ENCODE results near the gene INSYN2B.
"Not testable (repeated sequence)": the region's sequence is repeated elsewhere in the genome, so short reads cannot be mapped to it uniquely, and the experiment has no call there.

INSYN2B gene

DNA sequence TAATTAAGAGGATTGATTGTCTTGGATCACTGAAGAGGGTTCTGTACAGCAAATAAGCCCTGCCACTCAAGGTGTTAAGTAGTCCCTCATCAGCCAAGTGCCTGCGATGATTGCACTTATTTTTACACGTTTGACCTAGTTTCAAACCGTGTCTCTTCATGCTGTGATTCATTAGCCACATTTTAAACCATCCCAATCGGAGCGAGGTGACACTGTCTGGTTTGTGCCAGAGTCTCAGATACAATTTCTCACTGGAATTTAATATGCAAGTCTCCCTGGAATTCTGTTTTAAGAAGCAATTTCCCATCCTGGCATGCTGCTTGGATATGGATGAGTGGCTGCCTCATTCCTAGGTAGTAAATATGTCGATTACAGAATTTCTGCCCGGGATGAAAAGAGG is 1.6 kb downstream of the INSYN2B start:
- in situ Hi-C loops (cut with HindIII; ENCODE audit: low pct_ligation_motif_present, low pct_unique_long_range_greater_than_20kb, low sequenced_read_pairs) = no loop called here
- DNase-seq = peak; percentile 33

DNA sequence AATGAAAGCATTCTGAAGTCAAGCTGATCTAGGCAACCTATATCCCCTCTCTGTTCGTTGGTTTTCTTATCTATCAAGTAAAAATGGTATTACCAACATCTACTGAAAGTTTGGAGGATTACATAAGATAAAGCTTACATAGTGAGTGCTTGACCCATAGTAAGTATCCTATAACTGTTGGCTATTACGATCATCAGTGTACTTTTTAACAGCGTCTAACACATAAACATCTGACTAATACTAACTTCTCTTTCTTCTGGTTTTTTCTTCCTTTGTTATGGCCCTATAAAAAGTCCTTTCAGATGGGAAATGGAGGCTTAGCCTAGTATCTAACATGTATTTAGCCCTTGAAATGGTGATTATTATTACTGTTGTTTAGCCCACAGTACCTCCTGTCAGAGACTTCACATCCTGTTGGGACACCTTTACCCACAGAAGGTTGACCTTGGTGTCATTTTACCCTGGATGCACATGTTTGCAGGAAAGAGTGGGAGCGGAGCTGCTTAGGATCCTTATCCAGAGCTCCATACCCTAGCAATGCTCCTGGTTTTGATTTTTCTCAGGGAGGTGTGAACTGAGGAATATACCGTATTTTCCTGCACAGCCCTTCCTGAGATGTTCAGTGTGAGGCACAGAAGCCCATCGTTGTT is 6.0 kb downstream of the INSYN2B start:
- in situ Hi-C loops (cut with HindIII; ENCODE audit: low pct_ligation_motif_present, low pct_unique_long_range_greater_than_20kb, low sequenced_read_pairs) = no loop called here
- no peak for DNase-seq

DNA sequence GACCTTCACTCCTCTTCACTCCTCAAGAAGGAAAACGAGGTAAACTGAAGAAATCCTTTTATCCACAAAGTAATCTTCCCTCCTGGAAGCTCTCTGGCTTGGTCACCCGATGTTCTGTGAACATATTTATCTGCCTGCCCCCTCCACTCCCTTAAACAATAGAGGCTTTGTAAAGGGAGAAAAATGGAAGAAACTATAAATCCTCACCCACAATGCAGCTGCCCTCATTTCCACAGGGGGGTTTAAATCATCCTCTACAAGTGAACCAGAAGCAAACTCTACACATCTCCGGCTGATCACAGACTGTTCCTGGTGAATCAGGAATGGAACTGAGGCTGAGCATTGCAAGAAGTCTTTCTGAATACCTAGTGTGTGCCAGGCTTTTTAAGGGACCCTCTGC is 7.2 kb downstream of the INSYN2B start:
- DNase-seq = no peak
- in situ Hi-C loops (cut with HindIII; ENCODE audit: low pct_ligation_motif_present, low pct_unique_long_range_greater_than_20kb, low sequenced_read_pairs) = no loop called here

DNA sequence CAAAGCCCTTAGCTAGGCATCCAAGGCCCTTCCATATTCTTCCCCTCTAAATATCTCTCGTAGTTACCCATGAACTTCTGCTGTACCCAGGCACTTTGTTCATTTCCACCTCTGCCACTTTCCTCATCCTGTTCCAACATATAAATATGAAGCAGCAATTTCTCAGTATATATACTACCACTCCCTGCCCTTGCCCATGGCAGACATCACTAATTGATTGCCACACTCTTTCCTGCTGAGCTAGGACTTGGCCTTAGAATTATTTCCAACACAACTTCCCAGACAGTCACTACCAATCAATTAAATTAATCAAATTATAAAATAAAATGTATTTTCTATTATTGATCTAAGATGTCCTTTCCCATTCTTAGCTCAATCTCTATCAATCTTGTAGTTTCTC is 8.5 kb downstream of the INSYN2B start:
- in situ Hi-C loops (cut with HindIII; ENCODE audit: low pct_ligation_motif_present, low pct_unique_long_range_greater_than_20kb, low sequenced_read_pairs) = no loop called here
- no peak for DNase-seq

DNA sequence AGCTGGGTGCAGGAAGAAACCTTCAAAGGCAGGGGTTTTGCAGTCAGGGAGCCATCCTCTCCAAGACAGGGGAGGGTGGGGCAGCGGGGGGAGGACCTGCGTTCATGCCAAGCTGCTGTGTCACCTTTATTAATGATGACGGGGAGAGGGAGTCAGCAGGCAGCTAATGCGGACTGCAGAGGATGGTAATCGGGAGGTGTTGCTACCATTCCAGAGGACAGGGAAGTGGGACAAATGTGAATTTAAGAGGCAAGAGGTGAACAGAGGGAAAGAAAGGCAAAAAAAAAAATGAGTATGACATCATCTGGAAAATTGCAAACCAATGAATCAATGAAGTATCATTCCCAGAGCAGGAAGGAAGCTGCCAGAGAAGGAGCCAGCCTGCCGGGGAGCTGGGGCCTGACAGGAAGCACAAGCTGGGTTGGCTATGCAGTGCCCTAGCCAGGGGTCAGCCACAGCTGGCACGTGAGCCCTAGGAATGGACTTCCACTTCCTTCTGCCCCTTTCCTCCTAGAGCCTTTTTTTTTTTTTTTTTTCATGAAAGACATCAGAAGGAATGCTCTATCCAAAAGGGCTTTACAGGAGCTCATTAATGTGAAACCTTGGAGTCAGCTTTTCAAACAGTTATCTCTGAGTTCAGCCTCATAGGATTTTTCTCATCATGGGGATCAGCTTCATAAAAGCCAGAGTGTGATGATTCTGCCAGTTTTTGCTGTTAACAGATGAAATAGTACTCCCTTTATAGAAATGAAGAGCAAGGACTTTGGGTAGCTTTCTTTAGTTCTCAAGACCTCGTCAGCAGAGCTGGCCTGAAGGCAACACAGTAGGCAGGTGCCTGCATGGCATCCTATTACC is 9.2 kb downstream of the INSYN2B start:
- in situ Hi-C loops (cut with HindIII; ENCODE audit: low pct_ligation_motif_present, low pct_unique_long_range_greater_than_20kb, low sequenced_read_pairs) = no loop called here
- DNase-seq = peak; percentile 68

DNA sequence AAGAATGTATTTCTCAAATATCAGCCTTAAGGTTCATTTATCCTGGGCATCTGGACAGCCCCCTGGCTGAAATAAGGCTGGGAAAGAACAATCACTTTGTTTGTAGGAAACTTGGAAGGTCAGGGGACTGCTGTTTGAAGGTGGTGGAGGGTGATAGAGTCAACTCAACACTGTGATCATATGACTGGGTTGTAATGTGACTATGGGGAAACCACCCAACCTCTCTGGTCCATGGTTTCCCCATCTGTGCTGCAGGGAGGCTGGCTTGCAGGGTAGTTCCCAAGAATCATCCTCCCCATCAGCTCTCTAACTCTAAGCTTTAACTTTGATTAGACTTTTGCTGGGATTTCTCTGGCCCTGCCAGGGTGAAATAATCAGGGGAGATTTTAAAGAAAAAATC is 10.0 kb downstream of the INSYN2B start:
- in situ Hi-C loops (cut with HindIII; ENCODE audit: low pct_ligation_motif_present, low pct_unique_long_range_greater_than_20kb, low sequenced_read_pairs) = no loop called here
- no peak for DNase-seq

DNA sequence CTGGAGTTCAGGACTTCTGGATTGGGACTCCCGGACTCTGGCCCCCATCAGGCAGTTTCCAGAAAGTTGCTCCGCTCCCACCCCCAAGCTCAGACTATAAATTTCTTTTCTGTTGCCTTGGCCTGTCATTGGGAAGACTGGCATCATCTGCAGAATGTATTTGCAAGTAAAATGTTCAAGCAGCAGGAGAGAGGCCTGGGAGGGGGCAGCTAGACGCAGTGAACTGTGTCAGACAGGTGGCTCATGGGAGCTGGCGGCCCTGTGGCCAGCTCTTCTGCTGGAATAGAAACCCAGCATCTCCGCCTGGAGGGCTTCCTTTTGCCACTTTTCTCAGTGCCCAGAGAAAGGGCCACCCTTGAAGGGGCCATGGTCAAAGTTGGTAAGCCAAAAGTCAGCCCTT is 16.0 kb downstream of the INSYN2B start:
- in situ Hi-C loops (cut with HindIII; ENCODE audit: low pct_ligation_motif_present, low pct_unique_long_range_greater_than_20kb, low sequenced_read_pairs) = no loop called here
- DNase-seq = no peak

DNA sequence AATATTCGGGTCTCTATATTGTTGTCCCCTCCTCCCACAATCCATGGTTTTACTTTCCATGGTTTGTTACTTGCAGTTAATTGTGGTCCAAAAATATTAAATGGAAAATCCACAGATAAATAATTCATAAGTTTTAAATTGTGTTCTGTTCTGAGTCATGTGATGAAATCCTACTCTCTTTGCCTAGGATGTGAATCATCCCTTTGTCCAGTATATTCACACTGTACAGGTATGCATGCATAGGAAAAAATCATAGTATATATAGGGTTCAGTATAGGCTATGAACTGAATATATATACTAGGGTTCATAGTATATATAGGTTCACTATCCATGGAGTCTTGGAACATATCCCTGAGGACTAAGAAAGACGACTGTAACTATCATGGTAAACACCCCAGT is 19.6 kb downstream of the INSYN2B start:
- in situ Hi-C loops (cut with HindIII; ENCODE audit: low pct_ligation_motif_present, low pct_unique_long_range_greater_than_20kb, low sequenced_read_pairs) = no loop called here

DNA sequence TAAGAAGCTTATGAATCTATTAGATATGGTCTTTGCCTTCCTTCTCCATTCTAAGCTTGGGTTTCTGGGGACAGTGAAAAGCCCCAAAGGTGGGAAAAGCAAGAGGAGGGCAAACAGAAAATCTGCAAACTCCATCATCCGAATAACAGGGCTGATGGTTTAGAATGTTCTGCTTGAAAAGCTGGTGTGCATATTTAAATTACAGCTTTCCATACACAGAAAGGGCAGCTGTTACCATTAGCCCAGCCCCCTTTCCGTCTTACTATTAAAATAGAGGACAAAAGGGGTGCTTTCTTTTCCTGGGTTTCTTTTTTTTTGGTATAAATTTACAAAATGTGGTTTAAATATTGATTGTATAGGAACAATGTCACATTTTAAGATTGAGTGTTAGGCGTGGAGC is 22.0 kb downstream of the INSYN2B start:
- no peak for DNase-seq
- in situ Hi-C loops (cut with HindIII; ENCODE audit: low pct_ligation_motif_present, low pct_unique_long_range_greater_than_20kb, low sequenced_read_pairs) = no loop called here

More for the DNA sequence above, 19.6 kb downstream of the INSYN2B start:
- no peak for DNase-seq

DNA sequence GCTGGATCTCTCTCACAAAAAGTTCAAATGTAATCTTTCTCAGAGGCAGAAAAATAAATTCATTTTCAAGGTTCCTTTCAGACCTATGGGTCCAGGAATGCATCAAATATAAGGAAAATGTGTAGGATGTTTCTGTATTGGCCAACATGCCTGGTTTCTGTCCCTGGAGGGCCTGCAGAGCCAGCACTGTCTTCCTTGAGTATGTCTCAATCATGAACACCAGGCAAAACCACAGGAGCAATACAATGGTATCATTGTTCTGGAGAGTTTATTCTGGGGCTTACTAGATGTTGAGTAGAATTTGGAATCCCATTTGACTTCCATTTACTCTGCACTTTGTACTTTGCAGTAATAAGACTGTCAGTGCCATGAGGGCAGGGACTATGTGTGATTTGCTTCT is 23.5 kb downstream of the INSYN2B start:
- in situ Hi-C loops (cut with HindIII; ENCODE audit: low pct_ligation_motif_present, low pct_unique_long_range_greater_than_20kb, low sequenced_read_pairs) = no loop called here

DNA sequence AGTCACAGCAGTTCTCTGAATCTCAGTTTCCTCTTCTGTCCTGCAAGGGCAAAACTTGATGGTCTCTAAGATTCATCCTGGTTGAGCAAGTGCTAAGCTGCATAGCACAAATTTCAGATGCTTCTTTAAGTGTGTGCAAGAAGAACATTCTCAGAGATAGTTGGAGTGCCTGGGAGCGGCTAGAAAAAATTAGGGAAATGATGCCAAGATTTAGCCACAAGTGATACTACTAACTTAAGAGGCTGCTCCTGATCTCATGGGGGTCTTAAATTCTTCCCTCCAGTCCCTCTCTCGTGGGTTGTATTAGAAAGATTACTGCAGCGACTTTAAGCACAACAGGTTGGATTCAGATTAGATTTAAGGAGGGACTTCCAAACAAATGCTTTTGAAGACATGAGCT is 24.2 kb downstream of the INSYN2B start:
- in situ Hi-C loops (cut with HindIII; ENCODE audit: low pct_ligation_motif_present, low pct_unique_long_range_greater_than_20kb, low sequenced_read_pairs) = no loop called here
- DNase-seq = no peak

More for the DNA sequence above, 23.5 kb downstream of the INSYN2B start:
- DNase-seq = no peak

DNA sequence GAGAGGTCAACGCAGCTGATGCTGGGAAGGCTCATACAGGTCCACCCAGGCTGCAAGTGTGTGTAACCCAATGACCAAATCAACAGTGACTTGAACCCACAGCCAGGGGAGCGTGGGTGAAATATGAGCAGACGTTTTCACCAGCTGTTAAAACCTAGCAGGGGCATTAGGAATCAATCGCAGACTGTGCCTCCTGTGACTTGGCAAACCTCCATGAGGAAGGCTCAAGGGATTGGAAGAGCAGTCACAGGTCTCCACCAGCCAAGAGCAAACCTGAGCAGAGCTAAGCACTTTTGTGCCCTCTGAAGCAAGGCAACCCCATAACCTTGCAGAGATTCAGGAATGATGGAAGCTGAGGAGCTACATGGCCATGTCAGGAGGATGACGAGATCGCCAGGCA is 25.5 kb downstream of the INSYN2B start:
- in situ Hi-C loops (cut with HindIII; ENCODE audit: low pct_ligation_motif_present, low pct_unique_long_range_greater_than_20kb, low sequenced_read_pairs) = no loop called here
- DNase-seq = no peak

DNA sequence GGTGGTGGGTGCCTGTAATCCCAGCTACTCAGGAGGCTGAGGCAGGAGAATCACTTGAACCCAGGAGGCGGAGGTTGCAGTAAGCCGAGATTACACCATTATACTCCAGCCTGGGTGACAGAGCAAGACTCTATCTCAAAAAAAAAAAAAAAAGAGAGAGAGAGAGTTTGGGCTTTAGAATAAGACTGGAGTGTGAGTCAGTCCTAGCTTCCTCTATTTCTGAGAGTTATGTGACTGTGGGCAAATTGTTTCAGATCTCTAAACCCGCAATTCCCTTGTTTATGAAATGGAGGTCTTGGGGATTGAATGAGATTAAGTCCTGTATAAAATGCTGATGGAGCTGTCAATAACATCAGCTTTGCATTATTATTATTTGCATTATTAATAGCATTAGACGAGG is 27.1 kb downstream of the INSYN2B start:
- in situ Hi-C loops (cut with HindIII; ENCODE audit: low pct_ligation_motif_present, low pct_unique_long_range_greater_than_20kb, low sequenced_read_pairs); DNase-seq: not testable (repeated sequence)

DNA sequence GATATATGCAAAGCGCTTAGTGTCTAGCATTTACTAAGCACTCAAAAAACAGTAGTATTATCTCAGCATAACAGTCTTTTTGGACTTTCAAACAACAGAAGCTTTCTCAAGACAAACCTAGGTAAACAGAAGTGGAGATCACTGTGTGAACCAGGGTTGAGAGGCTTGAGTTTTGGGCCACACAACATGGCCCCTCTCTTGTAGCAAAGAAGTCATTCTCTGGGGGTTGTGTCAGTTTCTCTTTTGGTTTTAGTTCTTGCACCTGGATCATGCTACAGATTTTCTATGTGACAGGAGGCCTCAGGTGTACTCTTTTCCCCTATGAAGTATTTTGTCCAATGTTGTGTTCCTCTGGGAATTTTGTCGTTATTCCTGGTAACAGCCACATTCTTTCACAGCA is 30.0 kb downstream of the INSYN2B start:
- in situ Hi-C loops (cut with HindIII; ENCODE audit: low pct_ligation_motif_present, low pct_unique_long_range_greater_than_20kb, low sequenced_read_pairs) = no loop called here

DNA sequence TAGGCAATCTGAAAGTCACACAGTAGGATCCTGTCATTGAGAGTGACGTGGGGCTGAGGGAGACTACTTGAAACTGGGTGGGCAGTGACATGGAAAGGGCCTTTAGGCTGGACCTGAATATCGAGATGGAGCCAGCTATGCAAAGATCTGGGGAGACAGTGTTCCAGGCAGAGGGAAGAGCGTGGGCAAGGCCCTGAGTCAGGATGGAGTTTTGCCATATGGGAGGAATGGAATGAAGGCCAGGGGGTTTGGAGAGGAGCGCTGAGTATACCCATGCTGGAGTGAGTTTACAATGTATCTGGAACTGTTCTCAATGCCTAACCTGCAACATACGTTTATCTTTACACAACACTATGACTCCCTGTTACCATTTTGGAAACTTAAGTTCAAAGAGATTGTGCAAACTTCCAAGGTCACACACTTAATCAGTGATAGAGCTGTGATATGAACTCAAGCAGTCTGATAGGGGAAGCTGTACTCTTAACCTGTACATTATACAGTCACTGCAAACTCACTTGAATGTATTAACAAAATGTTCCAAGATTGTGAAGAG is 33.5 kb downstream of the INSYN2B start:
- in situ Hi-C loops (cut with HindIII; ENCODE audit: low pct_ligation_motif_present, low pct_unique_long_range_greater_than_20kb, low sequenced_read_pairs) = no loop called here
- no peak for DNase-seq

More for the DNA sequence above, 30.0 kb downstream of the INSYN2B start:
- no peak for DNase-seq

DNA sequence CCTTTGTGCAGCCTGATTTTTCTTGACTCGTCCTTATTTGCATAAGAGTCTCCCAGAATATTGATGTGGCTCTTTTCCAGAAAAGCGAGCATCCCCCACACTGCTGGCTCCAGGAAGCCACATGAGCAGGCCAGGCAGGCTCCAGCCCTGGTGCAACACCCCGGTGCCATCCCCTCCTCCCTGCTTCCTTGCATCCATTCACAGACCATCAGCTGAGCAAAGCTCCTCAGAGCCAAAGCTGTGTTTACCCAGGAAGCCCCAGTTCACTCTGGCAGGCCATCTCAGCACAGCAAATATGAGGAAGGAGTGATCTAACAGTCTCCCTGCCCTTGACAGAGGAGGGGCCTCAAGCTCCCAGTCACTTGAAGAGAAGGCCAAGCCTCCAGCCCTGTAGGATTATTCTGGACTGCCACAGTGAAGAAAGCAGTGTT is 34.4 kb downstream of the INSYN2B start:
- in situ Hi-C loops (cut with HindIII; ENCODE audit: low pct_ligation_motif_present, low pct_unique_long_range_greater_than_20kb, low sequenced_read_pairs) = no loop called here

DNA sequence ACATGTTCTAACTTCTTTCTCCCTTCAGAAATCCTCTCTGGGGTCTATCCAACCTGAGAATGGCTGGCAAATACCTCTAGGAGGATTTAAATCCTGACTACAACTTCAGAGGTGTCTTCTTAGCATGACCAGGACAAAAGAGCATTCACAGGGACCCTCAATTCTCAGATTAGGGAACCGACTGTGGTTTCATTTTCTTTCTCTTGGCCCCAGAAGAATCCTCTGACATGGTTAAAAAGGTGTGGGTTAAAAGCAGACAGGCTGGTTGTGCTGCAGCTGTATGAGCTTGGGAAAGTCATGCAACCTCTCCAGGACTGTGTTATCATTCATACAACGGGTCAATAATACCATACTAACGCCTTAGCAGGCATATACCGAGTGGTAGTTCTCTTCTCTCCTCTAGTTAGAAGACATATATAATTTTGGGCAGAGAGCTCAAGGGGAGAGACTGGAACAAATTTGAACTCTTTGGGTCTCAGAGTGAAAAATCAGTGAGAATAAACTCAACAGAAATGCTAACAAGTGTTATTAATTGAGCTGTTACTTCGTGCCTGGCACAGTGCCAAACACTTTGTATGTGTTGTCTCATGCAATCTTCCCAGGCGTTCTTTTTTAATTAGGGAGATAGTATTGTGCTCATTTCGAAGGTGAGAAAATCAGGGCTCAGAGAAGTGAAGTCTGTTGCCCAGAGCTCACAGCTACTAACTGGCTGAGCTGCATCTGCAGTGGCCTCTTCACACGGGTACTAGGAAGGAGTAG is 35.2 kb downstream of the INSYN2B start:
- in situ Hi-C loops (cut with HindIII; ENCODE audit: low pct_ligation_motif_present, low pct_unique_long_range_greater_than_20kb, low sequenced_read_pairs) = no loop called here
- DNase-seq = no peak

More for the DNA sequence above, 34.4 kb downstream of the INSYN2B start:
- DNase-seq = peak; percentile 13

DNA sequence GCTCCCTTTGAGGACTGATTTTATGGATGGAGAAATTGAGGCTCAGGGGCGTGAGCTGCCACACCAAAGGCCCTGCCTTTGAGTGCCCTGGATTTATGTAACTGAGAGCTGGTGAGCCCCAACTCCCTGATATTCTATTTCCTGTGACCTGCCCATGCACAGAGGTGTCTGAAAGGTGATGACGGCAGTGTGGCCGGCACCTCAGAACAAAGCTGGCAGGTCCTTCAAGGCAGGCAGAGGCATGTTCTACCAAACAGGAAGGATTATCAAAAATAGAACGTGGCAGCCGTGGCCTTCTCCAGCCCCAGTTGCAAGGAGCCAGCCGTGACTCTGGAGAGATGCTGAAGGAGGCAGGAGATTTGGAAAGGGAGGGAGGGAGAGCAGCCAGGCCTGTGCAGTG is 36.2 kb downstream of the INSYN2B start:
- DNase-seq = no peak
- in situ Hi-C loops (cut with HindIII; ENCODE audit: low pct_ligation_motif_present, low pct_unique_long_range_greater_than_20kb, low sequenced_read_pairs) = no loop called here

DNA sequence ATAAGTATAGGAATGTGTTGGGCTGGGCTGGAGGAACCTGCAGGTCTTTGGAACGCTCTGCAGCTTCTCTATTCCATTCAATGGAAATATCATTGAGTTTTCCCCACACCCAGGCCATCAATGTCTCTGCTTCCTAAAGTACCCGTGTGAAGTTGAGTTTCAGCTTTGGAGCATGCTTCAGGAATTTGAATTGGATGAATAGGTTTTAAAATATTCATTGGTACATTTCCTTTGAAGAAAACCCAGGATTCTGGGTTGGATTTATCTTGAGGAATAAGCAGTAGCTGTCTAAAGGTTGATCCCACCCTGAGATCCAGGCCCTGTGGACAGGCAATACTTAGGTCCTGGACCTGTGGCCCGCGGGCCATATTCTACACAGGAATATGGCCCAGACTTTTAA is 37.3 kb downstream of the INSYN2B start:
- DNase-seq = no peak
- in situ Hi-C loops (cut with HindIII; ENCODE audit: low pct_ligation_motif_present, low pct_unique_long_range_greater_than_20kb, low sequenced_read_pairs) = no loop called here

All from ACHN (cell line).